ENCODE data around the gene CHN2.
"Not testable (repeated sequence)": the region's sequence is repeated elsewhere in the genome, so short reads cannot be mapped to it uniquely, and the experiment has no call there.

The CHN2 gene

GRCh38 chr7:29189743-29190201 is 4.8 kb upstream of the CHN2 start:
- DNase-seq (ENCODE audit: low spot score): no peak

DNA sequence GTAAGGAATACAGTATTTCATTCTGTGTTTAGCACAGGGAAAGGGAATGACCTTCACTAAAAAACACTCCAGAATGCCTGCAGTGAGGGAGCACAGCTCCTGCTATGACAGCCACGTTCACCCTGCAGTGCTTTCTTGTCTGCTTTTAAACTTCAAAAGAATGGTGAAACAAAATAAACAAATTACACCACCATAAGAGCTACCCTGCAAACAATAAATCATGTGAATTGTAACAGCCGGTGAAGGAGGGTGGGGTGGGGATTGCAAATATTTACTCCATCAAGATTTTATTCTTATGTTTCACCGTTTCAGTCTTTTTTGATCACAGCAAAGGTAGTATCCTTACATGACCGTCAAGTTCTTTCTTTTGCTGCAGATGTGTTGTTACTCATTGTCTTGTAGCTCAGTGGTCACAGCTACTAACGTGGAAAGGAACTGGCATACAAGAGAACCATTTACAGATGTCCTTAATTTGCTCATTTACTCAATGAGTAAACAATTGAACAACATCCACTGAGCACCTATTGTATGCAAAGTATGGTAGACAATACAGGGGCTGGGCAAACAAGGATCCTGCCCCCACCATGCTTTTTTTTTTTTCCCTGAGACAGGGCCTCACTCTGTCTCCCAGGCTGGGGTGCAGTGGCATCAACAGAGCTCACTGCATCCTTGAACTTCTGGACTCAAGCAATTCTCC is 4.1 kb upstream of the CHN2 start:
- no peak for DNase-seq (ENCODE audit: low spot score)

- no peak for DNase-seq (ENCODE audit: low spot score)
Measured at GRCh38 chr7:29192323-29192722, 2.3 kb upstream of the CHN2 start.

DNA sequence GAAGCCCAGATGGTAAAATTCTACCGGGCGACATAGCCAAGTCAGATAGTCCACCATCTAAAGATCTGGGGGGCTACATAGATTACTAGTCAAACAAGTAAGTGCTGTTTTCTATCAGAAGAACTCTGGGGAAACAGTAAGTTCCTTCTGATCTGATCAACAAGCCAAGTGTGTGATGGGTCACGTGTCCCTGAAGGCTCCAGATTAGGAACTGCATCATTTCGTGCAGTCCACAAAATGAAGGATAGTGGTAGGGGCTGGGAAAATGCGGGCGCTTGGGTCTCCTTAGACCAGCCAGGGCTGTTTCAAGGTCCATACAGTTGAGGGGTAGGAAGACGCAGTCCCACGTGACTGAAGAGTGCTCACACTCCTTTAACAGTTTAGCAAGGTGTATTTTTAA is 1.8 kb upstream of the CHN2 start:
- no peak for DNase-seq (ENCODE audit: low spot score)

DNA sequence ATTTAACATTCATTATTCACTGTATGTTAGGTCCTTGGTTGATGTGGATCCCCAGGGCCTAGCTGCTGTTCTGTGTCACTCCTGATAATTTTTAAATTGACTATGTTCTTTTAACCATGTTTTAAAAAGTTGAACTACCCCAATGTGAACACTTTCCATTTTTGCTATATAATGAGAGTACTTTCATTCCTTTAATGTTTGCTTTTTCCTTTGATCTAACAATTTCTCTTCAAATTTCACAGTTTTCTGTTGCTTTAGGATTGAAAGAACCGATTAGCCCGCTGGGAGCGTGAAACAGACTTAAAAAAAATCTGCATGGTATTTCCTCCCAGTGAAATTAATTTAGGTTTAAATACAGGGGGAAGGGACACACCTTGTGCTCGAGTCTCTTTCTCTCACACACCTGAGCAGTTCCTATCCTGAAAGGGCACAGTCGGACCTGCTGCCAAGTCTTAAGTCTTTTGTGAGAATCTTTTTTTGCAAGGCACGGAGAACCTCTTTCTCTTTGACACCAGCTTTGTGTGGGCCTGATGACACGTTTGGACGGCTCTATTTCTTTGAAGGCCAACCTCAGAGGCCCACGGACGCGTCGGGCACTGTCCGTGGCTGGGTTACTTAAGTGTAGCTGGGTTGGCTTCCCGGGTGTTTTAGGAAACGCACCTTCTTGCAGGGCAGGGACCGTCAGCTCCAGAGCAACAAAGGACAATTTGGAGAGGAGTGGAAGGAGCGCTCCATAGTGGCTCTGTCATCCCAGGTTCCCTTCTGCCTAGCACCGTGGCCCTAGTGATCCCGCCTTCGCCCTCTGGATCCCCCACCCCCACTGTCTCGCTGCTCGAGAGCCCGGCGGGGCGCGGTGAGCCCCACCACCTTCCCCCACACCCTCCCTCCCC is 1.0 kb upstream of the CHN2 start:
- DNase-seq (ENCODE audit: low spot score): no peak

GRCh38 chr7:29194206-29194593 is 375 bp upstream of the CHN2 start:
- DNase-seq (ENCODE audit: low spot score): no peak

DNA sequence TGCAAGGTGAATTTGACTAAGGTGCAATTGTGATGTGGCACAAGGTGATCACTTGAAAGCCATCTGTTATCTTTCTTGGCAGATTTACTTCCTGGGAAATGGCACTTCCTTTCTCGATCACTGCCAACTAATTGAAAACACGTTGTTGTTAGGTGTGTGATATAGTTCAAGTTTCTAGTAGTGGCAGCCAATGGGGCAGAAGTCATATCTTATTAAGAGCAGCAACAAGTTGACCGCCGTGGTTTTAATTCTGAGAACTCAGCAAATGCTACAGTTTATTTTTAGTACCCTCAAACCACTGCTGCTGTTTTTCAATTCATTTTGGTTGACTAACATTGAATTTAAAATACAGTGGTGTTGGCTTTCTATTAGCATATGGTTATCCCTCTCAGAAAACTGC is 1.6 kb downstream of the CHN2 start:
- DNase-seq (ENCODE audit: low spot score): no peak

DNA sequence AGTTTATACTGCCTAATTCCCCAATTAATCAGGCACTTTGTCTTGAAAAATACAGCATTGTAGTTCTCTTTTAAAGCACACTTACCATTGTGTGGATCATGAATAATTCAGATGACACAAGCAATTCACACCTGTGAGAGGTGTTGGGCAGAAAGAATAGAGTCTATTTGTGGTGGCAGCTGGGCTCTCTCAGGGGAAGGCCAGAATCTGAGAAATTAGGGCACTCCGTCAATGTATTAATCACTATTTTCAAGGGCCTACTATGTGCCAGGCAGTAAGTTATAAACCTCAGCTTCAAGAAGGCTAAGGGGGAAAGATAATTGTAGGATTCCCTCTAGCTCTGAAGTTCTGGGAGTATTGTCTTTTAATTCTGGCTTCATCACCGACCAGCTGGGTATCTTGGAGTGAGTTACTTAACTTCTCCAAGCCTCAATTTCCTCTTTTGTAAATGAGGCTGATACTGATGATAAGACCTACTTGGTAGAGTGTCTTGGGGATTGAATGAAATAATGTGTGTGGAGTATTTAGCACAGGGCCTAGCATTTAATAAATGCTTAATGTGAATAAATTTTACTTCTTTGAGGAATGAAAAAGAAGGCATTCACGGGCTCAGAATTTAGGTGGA is 2.5 kb downstream of the CHN2 start:
- no peak for DNase-seq (ENCODE audit: low spot score)

DNA sequence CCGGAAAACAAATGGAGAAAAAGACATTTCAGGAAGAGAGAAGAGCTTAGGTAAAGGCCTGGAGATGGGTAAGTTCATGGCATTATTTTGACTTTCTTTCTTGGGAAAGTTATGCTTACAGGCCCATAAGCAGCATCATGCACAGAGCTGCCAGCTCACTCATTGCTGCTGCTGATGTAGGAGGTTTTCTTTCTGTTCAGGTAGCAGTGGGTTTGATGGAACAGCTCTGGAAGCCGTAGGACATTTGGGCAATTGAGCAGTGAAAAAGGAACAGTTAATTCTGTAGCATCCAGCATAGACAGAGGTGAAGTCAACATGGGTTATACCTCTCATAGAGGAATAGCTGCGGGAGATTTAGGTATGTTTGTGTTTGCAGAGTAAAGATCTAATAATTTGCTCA is 3.3 kb downstream of the CHN2 start:
- DNase-seq (ENCODE audit: low spot score): no peak

DNA sequence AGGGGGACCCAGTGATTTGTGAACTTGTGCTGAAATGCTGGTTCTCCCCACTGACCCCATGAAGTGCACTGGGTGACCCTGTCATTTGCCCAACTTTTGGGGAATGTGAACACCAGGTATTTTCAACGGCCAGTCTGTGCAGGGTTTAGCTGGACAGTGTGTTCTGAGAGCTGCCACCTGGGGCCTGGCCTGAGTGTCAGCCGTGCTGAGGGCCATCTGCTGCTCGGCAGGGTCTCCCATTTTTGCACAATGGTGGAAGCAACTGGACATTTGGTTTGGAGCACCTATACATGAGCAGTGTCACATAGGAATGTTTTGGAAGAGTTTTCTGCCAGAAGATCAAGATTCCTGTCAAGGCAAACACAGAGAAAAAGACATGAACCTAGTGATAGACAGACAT is 5.2 kb downstream of the CHN2 start:
- DNase-seq (ENCODE audit: low spot score): no peak

- DNase-seq (ENCODE audit: low spot score): no peak
Measured at GRCh38 chr7:29202651-29203069, 8.1 kb downstream of the CHN2 start.

DNA sequence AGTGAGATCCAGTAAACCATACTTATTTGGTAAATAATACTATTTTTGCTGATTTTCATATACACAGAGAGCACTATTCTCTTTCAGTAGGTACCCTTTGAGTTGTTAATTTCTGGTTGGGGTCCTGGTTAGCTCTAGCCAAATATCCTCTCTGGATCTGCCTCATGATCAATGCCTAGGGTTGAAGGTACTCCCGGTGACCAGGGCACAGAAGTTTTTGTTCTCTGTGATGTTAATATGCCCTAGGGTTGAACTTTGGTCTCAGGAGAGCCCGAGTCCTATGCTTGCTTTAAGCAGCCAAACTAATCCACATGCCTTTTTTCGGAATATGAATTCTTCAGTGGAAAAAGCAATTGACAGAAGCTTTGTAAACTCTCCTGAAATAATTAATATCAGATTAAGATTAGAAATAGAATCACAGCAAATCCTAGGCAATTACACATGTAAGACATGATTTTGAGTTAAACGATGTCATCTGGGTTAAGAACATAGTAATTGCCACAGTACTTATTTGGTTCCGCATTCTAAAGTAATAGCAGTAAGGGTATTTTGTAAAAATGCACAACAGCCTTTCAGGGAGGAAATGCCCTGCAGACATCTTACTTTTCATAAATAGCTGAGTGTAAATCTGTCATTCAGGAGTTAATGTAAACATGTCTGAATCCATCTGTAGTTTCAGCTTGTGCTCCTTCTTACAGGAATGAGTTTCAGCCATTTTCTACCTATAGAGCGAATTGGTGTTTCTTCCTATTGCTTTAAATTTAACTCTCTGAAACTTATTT is 10.1 kb downstream of the CHN2 start:
- DNase-seq (ENCODE audit: low spot score): no peak

DNA sequence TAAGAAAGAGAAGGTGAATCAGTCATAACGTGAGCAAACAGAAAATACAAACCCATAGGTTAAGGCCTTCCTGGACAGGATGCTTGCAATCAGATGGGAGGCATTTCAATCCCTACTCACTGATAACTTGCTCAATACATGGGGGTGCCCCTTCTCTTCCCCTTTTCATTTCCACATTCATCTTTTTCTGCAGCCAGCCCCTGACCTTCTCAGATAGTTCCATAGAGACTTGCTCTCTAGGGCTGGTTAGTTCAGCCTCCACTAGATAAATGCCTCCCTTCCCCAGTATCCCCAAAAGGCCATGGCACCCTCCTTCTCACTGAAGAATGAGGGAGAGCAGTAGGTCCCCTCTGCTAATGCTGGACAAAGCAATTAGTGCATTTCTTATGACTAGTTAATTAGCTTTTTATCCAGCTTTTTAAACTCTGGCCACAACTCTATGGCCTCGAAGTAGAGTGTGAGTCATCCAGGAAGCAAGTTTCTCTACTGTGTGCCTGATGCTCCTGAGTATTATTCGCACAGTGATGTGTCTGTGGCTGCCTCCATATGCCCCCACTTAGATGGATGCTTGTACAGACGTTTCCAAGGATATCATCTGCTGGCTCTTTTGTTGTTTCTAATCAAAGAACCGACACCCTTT is 12.7 kb downstream of the CHN2 start:
- DNase-seq (ENCODE audit: low spot score): no peak

DNA sequence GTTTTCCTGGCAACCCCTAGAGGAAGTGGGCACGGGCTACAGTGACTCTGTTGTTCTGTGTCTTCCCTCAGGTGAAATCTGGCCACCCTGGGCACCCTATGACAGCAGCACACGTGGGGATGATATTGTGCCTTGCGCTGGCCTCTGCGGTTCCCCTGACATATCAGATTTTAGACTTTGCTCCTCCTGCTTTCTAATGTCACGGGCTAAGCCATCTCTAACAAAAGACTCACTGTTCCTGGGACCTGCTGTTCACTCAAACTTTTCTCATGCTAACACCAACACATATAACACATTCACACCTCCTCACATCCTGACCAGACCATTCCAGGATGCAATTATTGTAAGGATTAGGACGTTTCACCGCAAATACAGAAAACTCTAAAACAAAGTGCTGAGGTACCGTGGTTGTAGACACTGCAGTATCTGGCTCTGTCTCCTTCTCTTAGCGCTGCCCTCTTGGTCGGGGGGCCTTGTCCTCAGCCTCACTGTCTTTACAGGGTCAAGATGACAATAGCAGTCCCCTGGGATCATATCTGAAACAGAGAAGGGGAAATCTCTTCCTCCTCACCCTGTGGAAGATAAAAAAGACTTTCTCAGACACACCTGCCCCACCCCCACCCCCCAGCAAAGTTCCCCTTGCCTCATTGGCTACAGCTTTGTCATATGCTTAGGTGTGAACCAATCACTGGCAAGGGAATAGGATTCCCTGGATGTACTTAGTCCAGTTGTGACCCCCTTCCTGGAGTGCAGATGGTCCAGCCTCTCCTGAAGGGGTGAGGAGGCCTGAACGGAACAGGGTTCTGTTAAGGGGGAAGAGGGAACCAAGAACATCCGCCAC is 14.1 kb downstream of the CHN2 start:
- no peak for DNase-seq (ENCODE audit: low spot score)

DNA sequence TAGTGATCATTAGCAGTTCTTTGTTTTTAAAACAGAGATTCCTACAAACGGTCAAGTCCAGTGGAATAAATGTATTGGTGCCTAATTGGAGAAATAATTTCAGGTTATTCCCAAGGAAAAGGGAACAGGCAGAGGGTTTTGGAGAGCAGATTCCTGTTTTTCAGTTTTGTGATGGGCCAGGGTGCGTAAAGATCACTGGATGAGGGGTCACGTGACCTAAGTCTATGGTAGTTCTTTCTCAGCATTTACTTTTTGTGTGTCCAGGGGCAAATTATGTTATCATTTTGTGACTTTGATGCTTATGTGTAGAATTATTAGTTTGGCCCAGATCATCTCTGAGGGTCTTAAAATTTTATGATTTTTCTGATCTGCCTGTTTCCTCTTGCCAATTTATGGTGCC is 15.2 kb downstream of the CHN2 start:
- DNase-seq (ENCODE audit: low spot score): no peak

DNA sequence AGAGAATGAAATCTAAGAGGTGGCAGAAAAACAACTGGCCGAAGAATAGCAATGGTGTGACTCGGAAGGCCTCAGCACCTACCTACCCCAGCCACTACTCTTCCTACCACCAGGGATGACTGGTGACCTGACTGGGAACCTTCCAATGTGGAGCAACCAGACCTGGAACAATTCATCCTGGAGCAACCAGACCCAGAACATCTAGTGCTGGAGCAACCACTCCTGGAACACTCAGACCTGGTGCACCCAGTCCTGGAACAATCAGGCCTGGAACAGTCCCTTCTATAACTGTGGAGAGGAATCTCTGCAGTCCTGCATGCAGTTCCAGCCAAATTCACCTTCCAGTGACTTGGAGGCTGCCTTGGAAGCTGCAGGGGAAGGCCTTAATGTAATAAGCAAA is 18.2 kb downstream of the CHN2 start:
- not testable (repeated sequence) for DNase-seq (ENCODE audit: low spot score)

DNA sequence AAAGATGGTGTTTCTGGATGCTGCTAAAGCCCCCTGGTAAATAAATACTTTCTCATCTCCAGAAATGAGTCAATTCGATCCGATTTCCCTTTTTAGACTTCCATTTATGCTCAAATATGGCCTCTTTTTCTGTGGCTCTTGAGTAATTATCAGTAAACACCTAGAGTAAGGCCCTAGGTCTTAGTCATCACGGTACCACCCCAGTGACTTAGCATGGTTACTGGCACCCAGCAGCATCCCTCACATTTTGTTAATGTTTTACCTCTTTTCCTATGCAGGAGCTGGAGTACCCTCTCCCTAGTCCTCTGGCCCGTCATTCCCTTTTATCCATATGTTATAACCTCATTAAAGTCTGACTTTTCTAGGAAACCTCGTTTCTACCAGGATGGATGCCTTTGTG is 19.5 kb downstream of the CHN2 start:
- DNase-seq (ENCODE audit: low spot score): no peak

DNA sequence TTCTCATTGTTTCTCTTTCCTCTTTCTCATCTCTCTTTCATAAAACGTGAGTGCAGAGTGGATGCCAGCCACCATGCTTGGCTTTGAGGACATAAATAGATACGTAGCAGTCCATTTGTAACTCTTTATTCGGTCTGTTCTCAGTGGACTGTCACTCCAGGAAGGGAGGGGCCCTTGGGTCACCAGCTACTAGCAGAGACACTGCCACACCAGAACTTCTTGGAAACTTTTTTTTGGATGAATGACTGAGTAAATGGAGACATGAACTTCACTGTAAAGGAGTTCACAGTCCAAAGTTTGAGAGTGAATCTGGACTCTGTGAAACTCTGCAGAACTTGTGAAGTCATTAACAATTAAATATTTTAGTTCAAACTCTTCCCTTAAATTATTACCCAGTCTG is 20.2 kb downstream of the CHN2 start:
- no peak for DNase-seq (ENCODE audit: low spot score)

DNA sequence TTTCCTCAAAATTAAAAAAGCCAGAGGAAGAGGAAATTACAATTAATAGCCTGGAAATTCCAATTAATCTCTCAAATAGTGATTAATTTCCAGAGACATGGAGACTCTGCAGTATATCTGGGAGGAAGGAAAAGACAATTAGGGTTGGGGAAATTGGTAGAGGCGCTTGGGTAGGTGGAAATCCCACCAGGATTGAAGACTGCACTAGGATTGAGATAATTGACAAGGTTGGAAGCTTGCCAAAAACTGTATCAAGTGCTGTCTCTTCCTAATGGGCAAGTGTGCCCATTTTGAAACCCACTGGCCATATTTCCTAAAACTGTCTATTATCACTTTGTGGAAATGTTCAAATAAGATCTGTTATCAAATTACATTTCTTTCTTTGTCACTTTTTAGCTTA is 21.6 kb downstream of the CHN2 start:
- DNase-seq (ENCODE audit: low spot score): no peak

DNA sequence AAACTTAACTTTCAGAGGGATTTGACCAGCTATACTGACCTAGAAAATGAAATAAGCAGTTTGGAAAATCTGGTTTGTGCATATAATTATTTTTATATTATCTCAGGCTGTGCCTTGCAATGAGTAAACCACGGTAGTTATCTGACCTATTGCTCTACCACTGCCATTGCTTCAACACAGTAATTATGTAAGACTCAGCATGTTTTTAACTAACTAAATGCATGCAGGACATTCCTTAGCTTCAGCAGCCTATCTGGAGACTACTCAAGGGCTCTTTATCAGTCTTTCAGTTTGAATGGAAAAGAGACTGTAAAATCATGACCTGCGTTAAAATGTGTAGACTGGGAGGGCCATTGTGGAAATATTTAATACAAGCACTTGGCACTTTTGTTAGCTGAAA is 22.5 kb downstream of the CHN2 start:
- DNase-seq (ENCODE audit: low spot score): no peak

DNA sequence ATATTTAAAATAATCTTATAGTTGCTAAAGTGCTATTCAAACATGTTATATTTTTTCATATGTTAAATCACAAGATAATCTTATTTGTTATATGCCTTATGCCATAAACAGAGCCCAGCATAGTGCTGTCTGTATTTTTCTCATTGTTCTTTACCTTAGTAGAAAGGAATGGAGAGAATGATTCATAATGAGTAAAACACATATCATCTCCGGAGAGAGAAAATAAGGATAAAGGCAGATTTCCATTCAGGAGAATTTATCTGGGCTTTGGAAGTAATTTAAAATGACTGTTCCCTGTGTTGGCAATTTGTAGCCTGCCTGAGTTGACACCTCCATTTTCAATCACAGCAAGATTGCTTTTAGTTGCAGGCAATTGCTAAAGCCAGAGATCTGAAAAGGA is 30.2 kb downstream of the CHN2 start:
- DNase-seq (ENCODE audit: low spot score): no peak
